Heart right ventricle (tissue), 16 donors: ENCODE measurements around the gene INO80C. TPM values are rescaled to one million over a fixed set of nuclear protein-coding genes. Genes with fewer than 3 reads are reported as not detected.

Experiments used
- ATAC-seq, 8 donors: fragments of 200-7000 bp; cut with Tn5 transposase; one replicate each; pipeline ENCODE4 v1.9.1; 2020; ENCODE audit warnings: mild to moderate bottlenecking in 8 of 8, moderate library complexity in 8 of 8, moderate number of reproducible peaks in 1 of 8
- DNase-seq, 2 donors: peaks; one replicate each; pipeline ENCODE4 v3.0.0-alpha.2; 2020
- H3K27ac ChIP-seq, 10 donors: fragments of 200-600 bp; sonication (generic) in 2 of 10; one replicate each; pipeline versions ENCODE4 v1.5.0 to v1.8.0; 2020 to 2022; ENCODE audit warnings: mild to moderate bottlenecking in 3 of 10
- H3K27me3 ChIP-seq, 7 donors: fragments of 200-600 bp; one replicate each; pipeline ENCODE4 v1.8.0; 2021 to 2022; ENCODE audit warnings: mild to moderate bottlenecking in 2 of 7
- H3K36me3 ChIP-seq, 9 donors: fragments of 200-600 bp; sonication (generic) in 1 of 9; one replicate each; pipeline versions ENCODE4 v1.5.0 to v1.8.0; 2020 to 2022; ENCODE audit warnings: mild to moderate bottlenecking in 2 of 9
- H3K4me1 ChIP-seq, 9 donors: fragments of 200-600 bp; sonication (generic) in 1 of 9; one replicate each; pipeline versions ENCODE4 v1.5.0 to v1.8.0; 2020 to 2022; ENCODE audit warnings: mild to moderate bottlenecking in 4 of 9
- H3K4me3 ChIP-seq, 10 donors: fragments of 200-600 bp; sonication (generic) in 2 of 10; one replicate each; pipeline versions ENCODE4 v1.5.0 to v1.8.0; 2020 to 2022; ENCODE audit warnings: mild to moderate bottlenecking in 7 of 10, moderate library complexity in 2 of 10
- H3K9me3 ChIP-seq, 11 donors: fragments of 200-600 bp in 10 of 11; sonication (generic) in 2 of 11; one replicate each; pipeline versions ENCODE4 v1.5.0 to v1.8.0; 2013 to 2022; ENCODE audit warnings: mild to moderate bottlenecking in 2 of 11, control low read depth in 1 of 11, moderate library complexity in 1 of 11
- WGBS, 2 donors: extraction: QIAGEN DNeasy Blood & Tissue Kit; methylation state at CpG; one replicate each; pipeline ENCODE4 v1.1.7; 2013; ENCODE audit warnings: inconsistent platforms in 1 of 2; 5-methylcytosine and 5-hydroxymethylcytosine counted together
- intact Hi-C, 10 donors: fragments of 100-400 bp; cut with DNase I; formaldehyde crosslinking; loops; one replicate each; pipeline versions ENCODE4 v1.11.1 to v1.14.2; 2022
- polyA plus RNA-seq, 2 donors: library from polyadenylated mRNA; stranded (reverse); fragments of 200-250 nt; gene quantifications; one replicate each; pipeline ENCODE4 v1.2.3, GENCODE V29; 2013
- total RNA-seq, 10 donors: library from RNA; stranded (reverse); fragmentation: NEBNext Ultra II Directional in 3 of 10; extraction: Animal tissue kit (Norgen Biotek cat#: 25700) in 3 of 10; gene quantifications; one replicate each; pipeline versions ENCODE4 v1.2.1 to v1.2.4, GENCODE V29; 2021 to 2023
- TF ChIP-seq, protein P1 (sequence below), 9 donors: fragments of 200-600 bp; sonication (generic) in 2 of 9; IDR thresholded peaks; one replicate each; pipeline versions ENCODE4 v1.5.0 to v1.8.0; 2021 to 2022; ENCODE audit warnings: antibody characterized with exemption in 9 of 9, mild to moderate bottlenecking in 5 of 9, moderate library complexity in 1 of 9
- donor health status: Arrhythmogenic right ventricular cardiomyopathy.
- donor health status: ischemic (EF 13 %, LVEDD 7.1; RV severe dilation, severe dysfunction).
- donor health status: healthy with polysubstance abuse.
- donor health status: DM: no; HTN: yes; CAD: no.
- donor health status: DM: no; HTN: no; CAD: no.
- donor health status: ischemic (EF 25% LVEDD 6.9; RV normal size, moderate dysfunction).
- donor health status: ischemic (EF 25% LVEDD 5.7; RV mildly dilated, moderate dysfunction).
- donor health status: healthy.
- donor health status: DM: yes; HTN: yes; CAD: no.
- donor health status: Ischemic cardiomyopathy.
- donor health status: ischemic (EF 35%, LVEDD 5.7; RV mildly dilated, moderate dysfunction).
- donor health status: nonischemic (EF 11% LVEDD 7.7; RV severe dilation, severe dysfunction).
- donor health status: DM: yes; HTN: yes; CAD: no.
- donor health status: PGD.
- donor health status: ischemic (EF 29% LVEDD 5.4; RV normal size, mild dysfunction).
- donor health status: nonischemic (EF 23%, LVEDD 6.1; RV moderate dilation, normal function).

Gene INO80C
- total and polyA plus RNA-seq, 12 donors: 17.3 to 28.4 (median 25.2) TPM

DNA sequence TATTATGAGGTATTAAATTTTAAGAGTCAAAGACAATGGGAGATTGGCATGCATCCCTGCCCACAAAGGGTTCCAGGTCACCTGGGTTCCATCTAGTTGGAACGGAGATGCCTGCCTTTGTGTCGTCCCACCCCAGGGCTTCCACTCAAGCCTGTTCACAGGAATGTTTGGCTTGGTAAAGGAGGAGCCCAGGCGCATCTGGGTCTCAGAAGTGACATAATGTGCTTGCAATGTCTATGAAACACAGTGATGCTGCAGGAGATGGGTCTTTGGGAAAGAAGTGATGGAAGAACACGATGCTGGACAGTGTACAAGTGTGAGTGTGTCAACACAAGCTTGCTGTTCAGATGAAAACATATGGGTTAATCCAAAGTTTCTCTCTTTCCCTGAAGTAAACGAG is 71.0 kb downstream of the INO80C start:
- ATAC-seq (no peak), DNase-seq (no peak)
- no peaks in the 10 kb centered on the region for H3K36me3 ChIP-seq
- WGBS, 2 donors: 86 to 95% methylated on average over 5 of the region's 5 CpGs
- peaks cover 0 to 6% (median 0%) of the 10 kb centered on the region in 9 donors for H3K4me1 ChIP-seq
- no peaks in the 10 kb centered on the region for H3K27me3 ChIP-seq
- TF ChIP-seq, protein P1, sequence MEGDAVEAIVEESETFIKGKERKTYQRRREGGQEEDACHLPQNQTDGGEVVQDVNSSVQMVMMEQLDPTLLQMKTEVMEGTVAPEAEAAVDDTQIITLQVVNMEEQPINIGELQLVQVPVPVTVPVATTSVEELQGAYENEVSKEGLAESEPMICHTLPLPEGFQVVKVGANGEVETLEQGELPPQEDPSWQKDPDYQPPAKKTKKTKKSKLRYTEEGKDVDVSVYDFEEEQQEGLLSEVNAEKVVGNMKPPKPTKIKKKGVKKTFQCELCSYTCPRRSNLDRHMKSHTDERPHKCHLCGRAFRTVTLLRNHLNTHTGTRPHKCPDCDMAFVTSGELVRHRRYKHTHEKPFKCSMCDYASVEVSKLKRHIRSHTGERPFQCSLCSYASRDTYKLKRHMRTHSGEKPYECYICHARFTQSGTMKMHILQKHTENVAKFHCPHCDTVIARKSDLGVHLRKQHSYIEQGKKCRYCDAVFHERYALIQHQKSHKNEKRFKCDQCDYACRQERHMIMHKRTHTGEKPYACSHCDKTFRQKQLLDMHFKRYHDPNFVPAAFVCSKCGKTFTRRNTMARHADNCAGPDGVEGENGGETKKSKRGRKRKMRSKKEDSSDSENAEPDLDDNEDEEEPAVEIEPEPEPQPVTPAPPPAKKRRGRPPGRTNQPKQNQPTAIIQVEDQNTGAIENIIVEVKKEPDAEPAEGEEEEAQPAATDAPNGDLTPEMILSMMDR (IDR thresholded peaks at IDR 0.05): no peak
- intact Hi-C loops: no loop called here
- H3K27ac ChIP-seq: no peak overlapping the region
- H3K4me3 ChIP-seq: no peak overlapping the region
- H3K9me3 ChIP-seq: no peaks in the 10 kb centered on the region

DNA sequence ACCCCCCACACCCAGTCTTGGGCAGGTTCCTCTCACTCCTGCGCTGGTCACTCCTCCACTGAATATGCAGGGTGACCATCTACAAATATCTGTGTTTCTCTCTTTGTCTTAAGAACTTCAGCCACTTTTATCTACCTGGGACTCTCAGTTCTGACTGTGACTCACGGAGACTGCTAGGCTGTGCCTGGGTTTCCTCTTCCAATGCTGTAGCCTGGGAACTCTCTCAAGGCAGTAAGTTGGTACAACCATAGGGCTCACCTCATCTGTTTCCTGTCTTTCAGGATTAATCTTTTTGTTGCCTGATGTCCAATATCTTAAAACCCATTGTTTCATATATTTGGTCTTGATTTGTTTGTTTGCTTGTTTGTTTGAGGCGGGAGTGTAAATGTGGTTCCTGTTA is 73.4 kb downstream of the INO80C start:
- Histone ChIP-seq H3K9me3 (peaks cover 0 to 7% (median 4%) of the 10 kb centered on the region in 11 donors), H3K27ac (no peak overlapping the region), H3K36me3 (no peaks in the 10 kb centered on the region), H3K27me3 (no peaks in the 10 kb centered on the region), H3K4me3 (no peak overlapping the region), H3K4me1 (no peaks in the 10 kb centered on the region)
- TF ChIP-seq, protein P1 (IDR thresholded peaks at IDR 0.05): no peak
- DNase-seq (no peak), ATAC-seq (no peak)
- intact Hi-C loops: no loop called here
- 90% methylated on average over 3 of the region's 3 CpGs for WGBS, 2 donors

DNA sequence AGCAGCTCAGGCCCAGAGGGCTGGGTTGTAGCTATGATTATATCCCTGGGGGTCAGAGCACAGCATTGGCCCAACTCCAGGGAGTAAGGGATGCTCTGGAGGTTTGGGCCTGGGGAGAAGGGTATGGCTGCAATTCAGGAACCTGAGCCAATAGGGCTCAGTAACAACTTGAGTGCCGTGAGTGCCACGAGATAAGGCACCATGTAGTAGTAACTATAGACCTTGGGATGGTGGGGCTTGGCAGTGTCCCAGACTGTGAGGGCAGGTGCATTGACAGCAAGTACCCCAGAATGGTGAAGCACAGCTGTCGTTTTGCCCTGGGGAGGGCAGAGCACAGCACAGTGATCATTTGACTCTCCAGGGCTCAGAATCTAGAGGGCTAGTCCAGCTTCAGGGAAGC is 75.5 kb downstream of the INO80C start:
- TF ChIP-seq, protein P1 (IDR thresholded peaks at IDR 0.05): no peak
- Histone ChIP-seq H3K9me3 (peaks cover 0 to 27% (median 11%) of the 10 kb centered on the region in 11 donors), H3K4me3 (no peak overlapping the region), H3K27ac (no peak overlapping the region), H3K36me3 (no peaks in the 10 kb centered on the region), H3K4me1 (no peaks in the 10 kb centered on the region), H3K27me3 (no peaks in the 10 kb centered on the region)
- ATAC-seq (peak in 2 of 8 donors; percentile 30 to 41), DNase-seq (no peak)
- 39 to 55% methylated on average over 3 of the region's 3 CpGs for WGBS, 2 donors
- intact Hi-C loops: no loop called here

DNA sequence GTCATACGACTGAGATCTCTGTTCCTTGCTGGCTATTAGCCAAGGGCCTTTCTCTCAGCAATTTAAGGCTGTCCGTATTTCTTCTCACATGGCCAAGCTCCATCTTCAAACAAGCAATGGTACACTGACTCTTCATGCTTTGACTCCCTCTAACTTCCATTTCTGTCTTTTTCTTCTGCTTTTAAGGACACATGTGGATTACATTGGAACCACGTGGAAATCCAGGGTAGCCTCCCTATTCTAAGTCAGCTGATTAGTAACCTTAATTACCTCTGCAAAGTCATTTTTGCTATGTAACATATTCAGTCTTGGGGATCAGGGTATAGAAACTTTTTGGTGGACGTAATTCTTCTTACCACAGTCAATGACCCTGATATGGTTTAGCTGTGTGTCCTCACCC is 79.2 kb downstream of the INO80C start:
- intact Hi-C loops: loop anchor here in 4 of 10 donors (10.0 kb wide), 3 partner anchors 156 to 336 kb away; partner anchors contain the start of gene GALNT1 (in 2 of the 4)
- DNase-seq: no peak
- peaks cover 0 to 35% (median 16%) of the 10 kb centered on the region in 11 donors for H3K9me3 ChIP-seq
- no peak for ATAC-seq
- TF ChIP-seq, protein P1 (IDR thresholded peaks at IDR 0.05): no peak
- no peak overlapping the region for H3K27ac ChIP-seq
- H3K4me1 ChIP-seq: peaks cover 0 to 19% (median 0%) of the 10 kb centered on the region in 9 donors
- 83 to 92% methylated on average over 4 of the region's 4 CpGs for WGBS, 2 donors
- H3K4me3 ChIP-seq: no peak overlapping the region
- H3K36me3 ChIP-seq: no peaks in the 10 kb centered on the region
- no peaks in the 10 kb centered on the region for H3K27me3 ChIP-seq

Other genes with a start within 250 kb of the INO80C start
- 10 to 100 TPM; 11.6 to 16.4 (median 14.2) TPM for gene ZSCAN30, start 207.7 kb downstream of the INO80C start, total RNA-seq
- gene ZSCAN30, start 207.7 kb downstream of the INO80C start, polyA plus RNA-seq: 10 to 100 TPM in 1 of 2 donors, 1 to 10 TPM in 1; 3.8 to 31.5 TPM
- gene ZNF24, start 153.5 kb downstream of the INO80C start, total RNA-seq: 10 to 100 TPM; 41.1 to 55.1 (median 47.8) TPM
- gene ZNF24, start 153.5 kb downstream of the INO80C start, polyA plus RNA-seq: 10 to 100 TPM; 10.3 to 17.8 TPM
- 1 to 10 TPM in 3 of 10 donors, under 1 TPM in 7; 0.42 to 1.4 (median 0.64) TPM for gene ZNF396, start 120.6 kb downstream of the INO80C start, total RNA-seq
- under 1 TPM; 0.52 to 0.73 TPM for gene ZNF396, start 120.6 kb downstream of the INO80C start, polyA plus RNA-seq
- gene GALNT1, start 83.8 kb upstream of the INO80C start, total RNA-seq: 10 to 100 TPM; 35.7 to 61.2 (median 42.5) TPM
- gene GALNT1, start 83.8 kb upstream of the INO80C start, polyA plus RNA-seq: 10 to 100 TPM in 1 of 2 donors, 1 to 10 TPM in 1; 8.1 to 19.2 TPM